Ascending aorta (tissue), 2 donors: ENCODE measurements around the gene HIVEP3. TPM values are rescaled to one million over a fixed set of nuclear protein-coding genes. Genes with fewer than 3 reads are reported as not detected.

ENCODE experiments used
- DNase-seq, 2 donors: peaks; one replicate each; pipeline ENCODE4 v3.0.0-alpha.2; 2019; ENCODE audit warnings: low spot score in 2 of 2
- H3K27ac ChIP-seq, 2 donors: fragments of 200-600 bp; sonication (generic); one replicate each; pipeline ENCODE4 v1.5.1; 2016 to 2017; ENCODE audit warnings: mild to moderate bottlenecking in 1 of 2
- H3K27me3 ChIP-seq: fragments of 200-600 bp; sonication (generic); one replicate; pipeline ENCODE4 v1.5.1; 2017
- H3K36me3 ChIP-seq, 2 donors: fragments of 200-600 bp; sonication (generic); one replicate each; pipeline ENCODE4 v1.5.1; 2016
- H3K4me1 ChIP-seq, 2 donors: fragments of 200-600 bp; sonication (generic); one replicate each; pipeline ENCODE4 v1.5.1; 2016 to 2017; ENCODE audit warnings: mild to moderate bottlenecking in 1 of 2
- H3K4me3 ChIP-seq, 2 donors: fragments of 200-600 bp; sonication (generic); one replicate each; pipeline ENCODE4 v1.5.1; 2016 to 2017; ENCODE audit warnings: mild to moderate bottlenecking in 1 of 2
- H3K9me3 ChIP-seq, 2 donors: fragments of 200-600 bp; sonication (generic); one replicate each; pipeline ENCODE4 v1.5.1; 2016
- intact Hi-C: fragments of 100-400 bp; cut with DNase I; formaldehyde crosslinking; loops from one replicate; pipeline ENCODE4 v1.15.1; 2023
- total RNA-seq: library from RNA; depleted of rRNA; stranded (reverse); fragments of >200 nt; gene quantifications from one replicate; pipeline ENCODE4 v1.1.0, GENCODE V29; 2016
- TF ChIP-seq, protein P1 (sequence below), 3 experiments: fragments of 200-600 bp in 2 of 3; fragments of 450-650 bp in 1 of 3; sonication (generic) in 2 of 3; IDR thresholded peaks; one replicate each; pipeline ENCODE4 v1.5.1; 2016 to 2019; ENCODE audit warnings: antibody characterized with exemption in 3 of 3, mild to moderate bottlenecking in 1 of 3, moderate library complexity in 1 of 3

Gene HIVEP3
- total RNA-seq, 1 donor from 2014 or later, result 0.32 TPM

DNA sequence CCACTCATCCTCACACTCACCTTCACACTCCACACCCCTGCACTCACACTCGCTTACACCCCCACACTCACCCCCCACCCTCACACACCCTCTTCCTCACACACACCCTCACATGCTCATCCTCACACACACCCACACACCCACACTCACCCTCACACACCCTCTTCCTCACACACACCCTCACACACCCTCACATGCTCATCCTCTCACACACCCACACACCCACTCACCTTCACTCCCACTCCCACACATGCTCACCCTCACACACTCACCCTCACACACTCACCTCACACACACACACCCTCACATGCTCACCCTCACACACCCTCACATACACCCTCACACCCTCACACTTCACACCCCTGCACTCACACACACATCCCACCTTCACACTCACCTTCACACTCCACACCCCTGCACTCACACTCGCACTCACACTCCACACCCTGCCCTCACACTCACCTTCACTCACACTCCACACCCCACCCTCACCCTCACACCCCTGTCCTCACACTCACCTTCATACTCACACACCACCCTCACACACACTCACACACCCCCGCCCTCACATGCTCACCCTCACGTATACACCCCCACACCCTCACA lies 391.7 kb downstream of the HIVEP3 start:
- Histone ChIP-seq H3K4me3 (no peak overlapping the region), H3K27ac (no peak overlapping the region), H3K4me1 (no peaks in the 10 kb centered on the region), H3K36me3 (no peaks in the 10 kb centered on the region), H3K27me3 (no peaks in the 10 kb centered on the region), H3K9me3 (no peaks in the 10 kb centered on the region)
- TF ChIP-seq, protein P1, sequence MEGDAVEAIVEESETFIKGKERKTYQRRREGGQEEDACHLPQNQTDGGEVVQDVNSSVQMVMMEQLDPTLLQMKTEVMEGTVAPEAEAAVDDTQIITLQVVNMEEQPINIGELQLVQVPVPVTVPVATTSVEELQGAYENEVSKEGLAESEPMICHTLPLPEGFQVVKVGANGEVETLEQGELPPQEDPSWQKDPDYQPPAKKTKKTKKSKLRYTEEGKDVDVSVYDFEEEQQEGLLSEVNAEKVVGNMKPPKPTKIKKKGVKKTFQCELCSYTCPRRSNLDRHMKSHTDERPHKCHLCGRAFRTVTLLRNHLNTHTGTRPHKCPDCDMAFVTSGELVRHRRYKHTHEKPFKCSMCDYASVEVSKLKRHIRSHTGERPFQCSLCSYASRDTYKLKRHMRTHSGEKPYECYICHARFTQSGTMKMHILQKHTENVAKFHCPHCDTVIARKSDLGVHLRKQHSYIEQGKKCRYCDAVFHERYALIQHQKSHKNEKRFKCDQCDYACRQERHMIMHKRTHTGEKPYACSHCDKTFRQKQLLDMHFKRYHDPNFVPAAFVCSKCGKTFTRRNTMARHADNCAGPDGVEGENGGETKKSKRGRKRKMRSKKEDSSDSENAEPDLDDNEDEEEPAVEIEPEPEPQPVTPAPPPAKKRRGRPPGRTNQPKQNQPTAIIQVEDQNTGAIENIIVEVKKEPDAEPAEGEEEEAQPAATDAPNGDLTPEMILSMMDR (IDR thresholded peaks at IDR 0.05), result no peak
- DNase-seq, result no peak
- intact Hi-C loops, result no loop called here

GRCh38 chr1:41525891-41526587 lies 392.7 kb downstream of the HIVEP3 start:
- TF ChIP-seq, protein P1 (IDR thresholded peaks at IDR 0.05), result no peak
- H3K27ac ChIP-seq, result no peak overlapping the region
- no peaks in the 10 kb centered on the region for H3K36me3 ChIP-seq
- intact Hi-C loops, result no loop called here
- H3K4me1 ChIP-seq, result no peaks in the 10 kb centered on the region
- DNase-seq, result no peak
- no peaks in the 10 kb centered on the region for H3K9me3 ChIP-seq
- no peaks in the 10 kb centered on the region for H3K27me3 ChIP-seq
- no peak overlapping the region for H3K4me3 ChIP-seq

DNA sequence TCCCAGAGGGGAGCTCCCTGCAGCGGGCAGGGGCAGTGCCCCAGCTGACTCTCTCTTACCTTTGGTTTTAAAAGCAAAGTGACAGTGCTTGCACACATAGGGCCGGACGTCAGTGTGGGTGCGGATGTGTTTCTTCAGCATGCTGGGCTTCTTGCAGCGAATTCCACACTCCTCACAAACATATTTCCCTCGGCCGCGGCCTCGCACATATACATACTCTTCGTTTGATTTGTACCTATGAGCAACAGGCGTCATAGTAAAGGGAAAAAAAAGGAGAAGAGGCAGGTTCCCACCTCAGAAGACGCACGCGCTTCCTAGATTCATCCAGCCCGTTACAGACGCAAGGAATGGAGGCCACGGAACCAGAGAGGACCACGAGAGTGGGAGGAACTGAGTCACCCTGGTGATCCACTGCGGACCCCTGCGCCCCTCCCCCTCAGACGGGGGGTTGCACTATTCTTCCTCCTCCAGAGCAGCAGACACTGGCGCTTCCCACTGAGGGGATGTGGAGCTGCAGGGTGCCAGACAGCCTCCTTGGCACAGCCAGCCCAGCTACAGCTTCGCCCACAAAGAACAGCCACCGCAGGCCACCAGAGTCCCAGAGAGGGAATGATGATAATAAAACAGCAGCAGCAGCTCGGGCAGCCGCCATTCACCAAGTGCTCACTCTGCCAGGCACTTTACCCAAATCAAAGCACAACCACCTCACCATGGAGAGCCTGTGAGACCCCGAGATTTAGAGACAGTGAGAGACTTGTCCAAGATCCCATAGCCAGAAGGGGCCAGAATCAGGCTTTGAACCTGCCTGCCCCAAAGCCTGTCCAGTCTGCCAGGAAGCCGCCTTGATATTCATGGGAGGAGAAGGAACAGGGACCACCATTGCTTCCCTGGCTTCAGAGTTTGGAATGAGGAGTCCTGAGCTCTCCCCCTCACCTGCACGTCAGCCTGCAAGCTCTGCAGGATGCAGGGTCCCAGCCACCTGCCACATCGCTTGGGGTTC lies 393.7 kb downstream of the HIVEP3 start:
- Histone ChIP-seq H3K9me3 (no peaks in the 10 kb centered on the region), H3K4me1 (no peaks in the 10 kb centered on the region), H3K27me3 (no peaks in the 10 kb centered on the region), H3K4me3 (no peak overlapping the region), H3K27ac (no peak overlapping the region), H3K36me3 (no peaks in the 10 kb centered on the region)
- TF ChIP-seq, protein P1 (IDR thresholded peaks at IDR 0.05), result no peak
- intact Hi-C loops, result no loop called here
- no peak for DNase-seq

DNA sequence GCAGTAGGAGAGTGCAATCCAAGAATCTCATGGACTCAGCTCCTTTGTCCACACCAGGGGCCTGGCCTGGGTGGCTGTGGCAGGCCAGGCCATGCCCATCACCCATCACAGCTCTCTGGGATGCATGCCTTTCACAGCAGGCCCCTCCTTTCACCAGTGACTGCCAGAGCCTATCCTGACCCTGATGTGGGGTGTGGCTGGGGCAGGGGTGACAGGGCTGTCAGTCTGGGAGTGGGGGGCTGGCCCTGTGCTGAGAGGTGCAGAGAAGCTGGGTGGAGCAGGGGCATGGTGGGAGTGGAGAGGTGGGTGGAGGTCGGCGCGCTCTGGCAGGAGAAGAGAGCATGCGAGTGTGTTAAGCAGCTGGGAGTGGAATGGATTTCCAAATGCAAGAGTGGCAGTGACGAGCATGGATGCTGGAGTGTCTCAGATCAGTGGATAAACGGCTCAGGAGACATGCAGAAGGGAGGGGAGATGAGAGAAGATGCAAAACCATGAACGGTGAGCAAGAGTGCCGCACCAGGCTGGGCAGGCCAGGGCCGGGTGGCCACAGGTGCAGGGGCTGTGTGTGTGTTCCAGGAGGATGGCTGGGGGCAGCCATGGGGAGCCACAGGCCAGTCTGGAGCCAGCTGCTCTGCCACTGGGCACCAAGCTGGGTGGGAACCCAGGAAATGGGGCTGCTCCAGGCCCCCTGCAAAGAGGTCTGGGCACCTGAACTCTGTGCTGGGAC lies 394.6 kb downstream of the HIVEP3 start:
- TF ChIP-seq, protein P1 (IDR thresholded peaks at IDR 0.05), result no peak
- Histone ChIP-seq H3K4me1 (no peaks in the 10 kb centered on the region), H3K36me3 (no peaks in the 10 kb centered on the region), H3K27me3 (no peaks in the 10 kb centered on the region), H3K27ac (no peak overlapping the region), H3K4me3 (no peak overlapping the region), H3K9me3 (no peaks in the 10 kb centered on the region)
- intact Hi-C loops, result no loop called here
- DNase-seq, result no peak

DNA sequence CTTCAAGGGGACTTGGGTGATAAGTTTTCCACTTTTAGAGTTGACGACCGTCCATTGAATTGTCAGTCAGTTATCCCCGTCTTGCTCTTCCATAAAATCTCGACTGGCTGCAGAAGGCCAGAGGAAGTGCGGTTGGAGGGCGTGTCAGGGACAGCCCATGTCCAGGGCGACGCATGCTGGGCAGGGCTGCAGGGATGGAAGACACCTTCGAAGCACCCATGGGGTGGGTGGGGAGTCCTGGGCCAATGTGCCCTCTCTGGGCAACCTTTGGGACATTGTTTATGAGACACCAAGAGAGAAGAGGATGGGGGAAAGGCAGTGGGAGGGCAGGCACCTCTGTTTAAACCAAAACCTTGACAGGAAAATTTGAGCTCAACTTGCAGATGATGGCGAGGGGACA lies 395.7 kb downstream of the HIVEP3 start:
- no peaks in the 10 kb centered on the region for H3K4me1 ChIP-seq
- H3K9me3 ChIP-seq, result no peaks in the 10 kb centered on the region
- H3K27me3 ChIP-seq, result no peaks in the 10 kb centered on the region
- H3K36me3 ChIP-seq, result no peaks in the 10 kb centered on the region
- intact Hi-C loops, result no loop called here
- no peak overlapping the region for H3K27ac ChIP-seq
- H3K4me3 ChIP-seq, result no peak overlapping the region
- TF ChIP-seq, protein P1 (IDR thresholded peaks at IDR 0.05), result no peak
- DNase-seq, result no peak
